ENCODE results near the gene ARHGEF10L. TPM values are rescaled to one million over a fixed set of nuclear protein-coding genes. Genes with fewer than 3 reads are reported as not detected.

The ARHGEF10L gene
- total RNA-seq, 1 donor from 2014 or later: not detected

GRCh38 chr1:17611991-17612390 lies 72.5 kb downstream of the ARHGEF10L start:
- H3K27ac Mint-ChIP-seq: no peak overlapping the region
- no peak for DNase-seq (ENCODE audit: low spot score)
- H3K27me3 Mint-ChIP-seq (ENCODE audit: insufficient read depth): no peaks in the 10 kb centered on the region
- H3K36me3 Mint-ChIP-seq (ENCODE audit: low read depth): no peaks in the 10 kb centered on the region
- H3K9me3 Mint-ChIP-seq: no peaks in the 10 kb centered on the region
- H3K4me3 Mint-ChIP-seq: no peak overlapping the region
- no peaks in the 10 kb centered on the region for H3K4me1 Mint-ChIP-seq (ENCODE audit: low read depth)
- intact Hi-C loops (cut with micrococcal nuclease): no loop called here

- intact Hi-C loops (cut with micrococcal nuclease): no loop called here
- Mint-ChIP-seq H3K36me3 (ENCODE audit: low read depth) (no peaks in the 10 kb centered on the region), H3K27me3 (ENCODE audit: insufficient read depth) (no peaks in the 10 kb centered on the region), H3K4me1 (ENCODE audit: low read depth) (no peaks in the 10 kb centered on the region), H3K4me3 (no peak overlapping the region), H3K9me3 (no peaks in the 10 kb centered on the region), H3K27ac (no peak overlapping the region)
- no peak for DNase-seq (ENCODE audit: low spot score)
Measured at GRCh38 chr1:17612831-17613230, 73.3 kb downstream of the ARHGEF10L start.

GRCh38 chr1:17614586-17614985 lies 75.1 kb downstream of the ARHGEF10L start:
- Mint-ChIP-seq H3K9me3 (no peaks in the 10 kb centered on the region), H3K27ac (no peak overlapping the region), H3K4me1 (ENCODE audit: low read depth) (no peaks in the 10 kb centered on the region), H3K36me3 (ENCODE audit: low read depth) (no peaks in the 10 kb centered on the region), H3K4me3 (no peak overlapping the region), H3K27me3 (ENCODE audit: insufficient read depth) (no peaks in the 10 kb centered on the region)
- DNase-seq (ENCODE audit: low spot score): no peak
- intact Hi-C loops (cut with micrococcal nuclease): no loop called here

- Mint-ChIP-seq H3K9me3 (no peaks in the 10 kb centered on the region), H3K36me3 (ENCODE audit: low read depth) (no peaks in the 10 kb centered on the region), H3K27ac (no peak overlapping the region), H3K27me3 (ENCODE audit: insufficient read depth) (no peaks in the 10 kb centered on the region), H3K4me1 (ENCODE audit: low read depth) (no peaks in the 10 kb centered on the region), H3K4me3 (no peak overlapping the region)
- no peak for DNase-seq (ENCODE audit: low spot score)
- intact Hi-C loops (cut with micrococcal nuclease): no loop called here
Measured at GRCh38 chr1:17615157-17615556, 75.7 kb downstream of the ARHGEF10L start.

GRCh38 chr1:17615959-17616358 lies 76.5 kb downstream of the ARHGEF10L start:
- intact Hi-C loops (cut with micrococcal nuclease): no loop called here
- H3K27me3 Mint-ChIP-seq (ENCODE audit: insufficient read depth): no peaks in the 10 kb centered on the region
- H3K36me3 Mint-ChIP-seq (ENCODE audit: low read depth): no peaks in the 10 kb centered on the region
- no peak overlapping the region for H3K4me3 Mint-ChIP-seq
- H3K27ac Mint-ChIP-seq: no peak overlapping the region
- DNase-seq (ENCODE audit: low spot score): no peak
- no peaks in the 10 kb centered on the region for H3K9me3 Mint-ChIP-seq
- H3K4me1 Mint-ChIP-seq (ENCODE audit: low read depth): no peaks in the 10 kb centered on the region

- no peaks in the 10 kb centered on the region for H3K9me3 Mint-ChIP-seq
- no peak overlapping the region for H3K4me3 Mint-ChIP-seq
- DNase-seq (ENCODE audit: low spot score): no peak
- no peaks in the 10 kb centered on the region for H3K4me1 Mint-ChIP-seq (ENCODE audit: low read depth)
- H3K27me3 Mint-ChIP-seq (ENCODE audit: insufficient read depth): no peaks in the 10 kb centered on the region
- no peaks in the 10 kb centered on the region for H3K36me3 Mint-ChIP-seq (ENCODE audit: low read depth)
- intact Hi-C loops (cut with micrococcal nuclease): no loop called here
- H3K27ac Mint-ChIP-seq: no peak overlapping the region
Measured at GRCh38 chr1:17616731-17617279, 77.3 kb downstream of the ARHGEF10L start.

- Mint-ChIP-seq H3K9me3 (no peaks in the 10 kb centered on the region), H3K27me3 (ENCODE audit: insufficient read depth) (no peaks in the 10 kb centered on the region), H3K27ac (no peak overlapping the region), H3K36me3 (ENCODE audit: low read depth) (no peaks in the 10 kb centered on the region), H3K4me1 (ENCODE audit: low read depth) (no peaks in the 10 kb centered on the region), H3K4me3 (no peak overlapping the region)
- no peak for DNase-seq (ENCODE audit: low spot score)
- intact Hi-C loops (cut with micrococcal nuclease): no loop called here
Measured at GRCh38 chr1:17617787-17618557, 78.5 kb downstream of the ARHGEF10L start.

- no peak for DNase-seq (ENCODE audit: low spot score)
- Mint-ChIP-seq H3K27ac (no peak overlapping the region), H3K4me3 (no peak overlapping the region), H3K9me3 (no peaks in the 10 kb centered on the region), H3K27me3 (ENCODE audit: insufficient read depth) (no peaks in the 10 kb centered on the region), H3K36me3 (ENCODE audit: low read depth) (no peaks in the 10 kb centered on the region), H3K4me1 (ENCODE audit: low read depth) (no peaks in the 10 kb centered on the region)
- intact Hi-C loops (cut with micrococcal nuclease): no loop called here
Measured at GRCh38 chr1:17618558-17619247, 79.2 kb downstream of the ARHGEF10L start.

- Mint-ChIP-seq H3K27me3 (ENCODE audit: insufficient read depth) (no peaks in the 10 kb centered on the region), H3K9me3 (no peaks in the 10 kb centered on the region), H3K36me3 (ENCODE audit: low read depth) (no peaks in the 10 kb centered on the region), H3K27ac (no peak overlapping the region), H3K4me3 (no peak overlapping the region), H3K4me1 (ENCODE audit: low read depth) (no peaks in the 10 kb centered on the region)
- intact Hi-C loops (cut with micrococcal nuclease): no loop called here
- DNase-seq (ENCODE audit: low spot score): no peak
Measured at GRCh38 chr1:17620448-17620847, 81.0 kb downstream of the ARHGEF10L start.

GRCh38 chr1:17621691-17622090 lies 82.2 kb downstream of the ARHGEF10L start:
- Mint-ChIP-seq H3K9me3 (no peaks in the 10 kb centered on the region), H3K27me3 (ENCODE audit: insufficient read depth) (no peaks in the 10 kb centered on the region), H3K4me1 (ENCODE audit: low read depth) (no peaks in the 10 kb centered on the region), H3K36me3 (ENCODE audit: low read depth) (no peaks in the 10 kb centered on the region), H3K4me3 (no peak overlapping the region), H3K27ac (no peak overlapping the region)
- DNase-seq (ENCODE audit: low spot score): no peak
- intact Hi-C loops (cut with micrococcal nuclease): no loop called here

GRCh38 chr1:17622823-17623222 lies 83.3 kb downstream of the ARHGEF10L start:
- intact Hi-C loops (cut with micrococcal nuclease): no loop called here
- H3K4me1 Mint-ChIP-seq (ENCODE audit: low read depth): no peaks in the 10 kb centered on the region
- H3K27me3 Mint-ChIP-seq (ENCODE audit: insufficient read depth): no peaks in the 10 kb centered on the region

GRCh38 chr1:17624611-17625233 lies 85.2 kb downstream of the ARHGEF10L start:
- Mint-ChIP-seq H3K27ac (no peak overlapping the region), H3K36me3 (ENCODE audit: low read depth) (no peaks in the 10 kb centered on the region), H3K27me3 (ENCODE audit: insufficient read depth) (no peaks in the 10 kb centered on the region), H3K9me3 (no peaks in the 10 kb centered on the region), H3K4me1 (ENCODE audit: low read depth) (no peaks in the 10 kb centered on the region), H3K4me3 (no peak overlapping the region)
- intact Hi-C loops (cut with micrococcal nuclease): no loop called here
- no peak for DNase-seq (ENCODE audit: low spot score)

More at GRCh38 chr1:17622823-17623222, 83.3 kb downstream of the ARHGEF10L start:
- DNase-seq (ENCODE audit: low spot score): no peak
- H3K27ac Mint-ChIP-seq: no peak overlapping the region
- no peak overlapping the region for H3K4me3 Mint-ChIP-seq
- no peaks in the 10 kb centered on the region for H3K9me3 Mint-ChIP-seq
- no peaks in the 10 kb centered on the region for H3K36me3 Mint-ChIP-seq (ENCODE audit: low read depth)

All from activated T-helper 1 cell treated with anti-CD3 and anti-CD28 coated beads, Interleukin-12 subunit alpha, Interleukin-12 subunit beta, Interleukin-2, Interleukin-4 antibody, amounts not matched to agents 30 ng/mL and 10 ng/mL and 1 ng/mL, durations not matched to agents 14 hours and 24 hours and 36 hours (primary cell).